ENCODE results near the gene TXNL4A.
A peak's percentile ranks its signal among the peaks of the same experiment; 100 is the strongest.

TXNL4A gene

DNA sequence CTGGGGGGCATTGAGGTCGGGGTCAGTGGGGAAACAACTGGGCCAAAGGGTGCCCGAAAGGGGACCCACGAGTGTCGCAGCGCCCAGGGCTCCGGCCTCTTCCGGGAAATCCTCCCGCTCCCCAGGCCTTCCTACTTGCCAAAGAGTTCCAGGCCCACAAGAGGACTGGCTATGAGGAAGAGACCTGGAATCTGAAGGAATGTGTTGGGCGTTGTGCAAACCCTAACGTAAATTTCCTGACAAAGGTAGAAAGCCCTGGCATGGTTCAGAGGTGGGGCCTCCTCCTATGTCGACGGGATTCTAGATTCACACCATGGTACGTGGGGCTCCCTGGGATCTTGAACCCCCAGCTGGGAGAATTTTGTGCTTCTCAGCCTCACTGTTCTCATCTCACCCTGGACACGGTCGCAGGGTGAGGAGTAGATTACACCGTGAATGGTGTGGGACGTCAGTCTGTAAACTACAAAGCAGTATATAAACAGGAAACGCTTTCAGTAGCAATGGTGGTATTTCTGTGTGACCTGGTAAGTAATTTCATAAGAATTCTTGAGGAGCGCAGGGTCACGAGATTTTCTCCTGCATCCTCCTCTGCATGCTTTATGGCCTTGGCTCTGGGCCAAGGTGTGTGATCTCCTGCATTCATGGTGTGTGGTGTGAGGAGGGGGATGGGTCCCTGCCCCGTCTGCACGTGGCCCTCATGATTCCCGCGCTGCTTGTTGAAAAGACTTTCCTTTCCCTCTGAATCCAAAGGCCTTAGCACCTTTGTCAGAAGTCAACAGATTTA lies 23.1 kb downstream of the TXNL4A start (continued):
- TF ChIP-seq, protein P1, sequence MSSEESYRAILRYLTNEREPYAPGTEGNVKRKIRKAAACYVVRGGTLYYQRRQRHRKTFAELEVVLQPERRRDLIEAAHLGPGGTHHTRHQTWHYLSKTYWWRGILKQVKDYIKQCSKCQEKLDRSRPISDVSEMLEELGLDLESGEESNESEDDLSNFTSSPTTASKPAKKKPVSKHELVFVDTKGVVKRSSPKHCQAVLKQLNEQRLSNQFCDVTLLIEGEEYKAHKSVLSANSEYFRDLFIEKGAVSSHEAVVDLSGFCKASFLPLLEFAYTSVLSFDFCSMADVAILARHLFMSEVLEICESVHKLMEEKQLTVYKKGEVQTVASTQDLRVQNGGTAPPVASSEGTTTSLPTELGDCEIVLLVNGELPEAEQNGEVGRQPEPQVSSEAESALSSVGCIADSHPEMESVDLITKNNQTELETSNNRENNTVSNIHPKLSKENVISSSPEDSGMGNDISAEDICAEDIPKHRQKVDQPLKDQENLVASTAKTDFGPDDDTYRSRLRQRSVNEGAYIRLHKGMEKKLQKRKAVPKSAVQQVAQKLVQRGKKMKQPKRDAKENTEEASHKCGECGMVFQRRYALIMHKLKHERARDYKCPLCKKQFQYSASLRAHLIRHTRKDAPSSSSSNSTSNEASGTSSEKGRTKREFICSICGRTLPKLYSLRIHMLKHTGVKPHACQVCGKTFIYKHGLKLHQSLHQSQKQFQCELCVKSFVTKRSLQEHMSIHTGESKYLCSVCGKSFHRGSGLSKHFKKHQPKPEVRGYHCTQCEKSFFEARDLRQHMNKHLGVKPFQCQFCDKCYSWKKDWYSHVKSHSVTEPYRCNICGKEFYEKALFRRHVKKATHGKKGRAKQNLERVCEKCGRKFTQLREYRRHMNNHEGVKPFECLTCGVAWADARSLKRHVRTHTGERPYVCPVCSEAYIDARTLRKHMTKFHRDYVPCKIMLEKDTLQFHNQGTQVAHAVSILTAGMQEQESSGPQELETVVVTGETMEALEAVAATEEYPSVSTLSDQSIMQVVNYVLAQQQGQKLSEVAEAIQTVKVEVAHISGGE (tag by site-specific recombination; conservative IDR thresholded peaks at IDR 0.05; ENCODE audit: low read depth): peak; percentile 91
- TF ChIP-seq EGR2 (tag by site-specific recombination; IDR thresholded peaks at IDR 0.05; ENCODE audit: low read depth) (peak; percentile 40; the same call in 1 of the 2 replicates), ZXDB (tag by site-specific recombination; IDR thresholded peaks at IDR 0.05) (peak; percentile 73), KLF9 (tag by site-specific recombination; IDR thresholded peaks at IDR 0.05; ENCODE audit: low read depth) (peak; percentile 18; the same call in 1 of the 2 replicates), ZNF626 (tag by site-specific recombination; IDR thresholded peaks at IDR 0.05) (no peak), TRIM28 (IDR thresholded peaks at IDR 0.05; ENCODE audit: borderline replicate concordance, low read length) (peak; percentile 59), ZNF391 (tag by site-specific recombination; IDR thresholded peaks at IDR 0.05; ENCODE audit: borderline replicate concordance, low read depth) (peak; percentile 33; the same call in 1 of the 2 replicates), ZNF140 (tag by site-specific recombination; IDR thresholded peaks at IDR 0.05) (no peak), FEZF1 (tag by site-specific recombination; IDR thresholded peaks at IDR 0.05) (peak; percentile 32), ZNF621 (tag by site-specific recombination; IDR thresholded peaks at IDR 0.05) (no peak), BCL11B (tag by site-specific recombination; IDR thresholded peaks at IDR 0.05; ENCODE audit: low read depth) (peak; percentile 85), OSR2 (tag by site-specific recombination; IDR thresholded peaks at IDR 0.05) (peak; percentile 80), PRDM1 (tag by site-specific recombination; IDR thresholded peaks at IDR 0.05) (peak; percentile 48; the same call in 1 of the 2 replicates), ZFHX2 (tag by site-specific recombination; conservative IDR thresholded peaks at IDR 0.05) (peak; percentile 51), ZNF561 (tag by site-specific recombination; IDR thresholded peaks at IDR 0.05; ENCODE audit: borderline replicate concordance) (peak; percentile 30; the same call in 1 of the 2 replicates), ZIC2 (tag by site-specific recombination; IDR thresholded peaks at IDR 0.05) (peak; percentile 51), KLF1 (tag by site-specific recombination; IDR thresholded peaks at IDR 0.05) (0 out of 2 replicates have a peak, but pooled peaks have one; percentile 26), ZSCAN30 (tag by site-specific recombination; IDR thresholded peaks at IDR 0.05) (peak; percentile 89), ZNF610 (tag by site-specific recombination; IDR thresholded peaks at IDR 0.05; ENCODE audit: borderline replicate concordance) (peak; percentile 83), ZNF558 (tag by site-specific recombination; IDR thresholded peaks at IDR 0.05) (peak; percentile 54; the same call in 1 of the 2 replicates), ZNF202 (tag by site-specific recombination; IDR thresholded peaks at IDR 0.05; ENCODE audit: borderline replicate concordance) (no peak)
- TF ChIP-seq, protein P2, sequence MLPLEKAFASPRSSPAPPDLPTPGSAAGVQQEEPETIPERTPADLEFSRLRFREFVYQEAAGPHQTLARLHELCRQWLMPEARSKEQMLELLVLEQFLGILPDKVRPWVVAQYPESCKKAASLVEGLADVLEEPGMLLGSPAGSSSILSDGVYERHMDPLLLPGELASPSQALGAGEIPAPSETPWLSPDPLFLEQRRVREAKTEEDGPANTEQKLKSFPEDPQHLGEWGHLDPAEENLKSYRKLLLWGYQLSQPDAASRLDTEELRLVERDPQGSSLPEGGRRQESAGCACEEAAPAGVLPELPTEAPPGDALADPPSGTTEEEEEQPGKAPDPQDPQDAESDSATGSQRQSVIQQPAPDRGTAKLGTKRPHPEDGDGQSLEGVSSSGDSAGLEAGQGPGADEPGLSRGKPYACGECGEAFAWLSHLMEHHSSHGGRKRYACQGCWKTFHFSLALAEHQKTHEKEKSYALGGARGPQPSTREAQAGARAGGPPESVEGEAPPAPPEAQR (tag by site-specific recombination; IDR thresholded peaks at IDR 0.05): peak; percentile 16; the same call in 1 of the 2 replicates
- TF ChIP-seq, protein P3, sequence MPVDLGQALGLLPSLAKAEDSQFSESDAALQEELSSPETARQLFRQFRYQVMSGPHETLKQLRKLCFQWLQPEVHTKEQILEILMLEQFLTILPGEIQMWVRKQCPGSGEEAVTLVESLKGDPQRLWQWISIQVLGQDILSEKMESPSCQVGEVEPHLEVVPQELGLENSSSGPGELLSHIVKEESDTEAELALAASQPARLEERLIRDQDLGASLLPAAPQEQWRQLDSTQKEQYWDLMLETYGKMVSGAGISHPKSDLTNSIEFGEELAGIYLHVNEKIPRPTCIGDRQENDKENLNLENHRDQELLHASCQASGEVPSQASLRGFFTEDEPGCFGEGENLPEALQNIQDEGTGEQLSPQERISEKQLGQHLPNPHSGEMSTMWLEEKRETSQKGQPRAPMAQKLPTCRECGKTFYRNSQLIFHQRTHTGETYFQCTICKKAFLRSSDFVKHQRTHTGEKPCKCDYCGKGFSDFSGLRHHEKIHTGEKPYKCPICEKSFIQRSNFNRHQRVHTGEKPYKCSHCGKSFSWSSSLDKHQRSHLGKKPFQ (tag by site-specific recombination; IDR thresholded peaks at IDR 0.05): peak; percentile 98
- TF ChIP-seq, protein P4, sequence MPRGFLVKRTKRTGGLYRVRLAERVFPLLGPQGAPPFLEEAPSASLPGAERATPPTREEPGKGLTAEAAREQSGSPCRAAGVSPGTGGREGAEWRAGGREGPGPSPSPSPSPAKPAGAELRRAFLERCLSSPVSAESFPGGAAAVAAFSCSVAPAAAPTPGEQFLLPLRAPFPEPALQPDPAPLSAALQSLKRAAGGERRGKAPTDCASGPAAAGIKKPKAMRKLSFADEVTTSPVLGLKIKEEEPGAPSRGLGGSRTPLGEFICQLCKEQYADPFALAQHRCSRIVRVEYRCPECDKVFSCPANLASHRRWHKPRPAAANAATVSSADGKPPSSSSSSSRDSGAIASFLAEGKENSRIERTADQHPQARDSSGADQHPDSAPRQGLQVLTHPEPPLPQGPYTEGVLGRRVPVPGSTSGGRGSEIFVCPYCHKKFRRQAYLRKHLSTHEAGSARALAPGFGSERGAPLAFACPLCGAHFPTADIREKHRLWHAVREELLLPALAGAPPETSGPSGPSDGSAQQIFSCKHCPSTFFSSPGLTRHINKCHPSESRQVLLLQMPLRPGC (tag by site-specific recombination; IDR thresholded peaks at IDR 0.05): no peak; the same call in 1 of the 2 replicates
- TF ChIP-seq, protein P5, sequence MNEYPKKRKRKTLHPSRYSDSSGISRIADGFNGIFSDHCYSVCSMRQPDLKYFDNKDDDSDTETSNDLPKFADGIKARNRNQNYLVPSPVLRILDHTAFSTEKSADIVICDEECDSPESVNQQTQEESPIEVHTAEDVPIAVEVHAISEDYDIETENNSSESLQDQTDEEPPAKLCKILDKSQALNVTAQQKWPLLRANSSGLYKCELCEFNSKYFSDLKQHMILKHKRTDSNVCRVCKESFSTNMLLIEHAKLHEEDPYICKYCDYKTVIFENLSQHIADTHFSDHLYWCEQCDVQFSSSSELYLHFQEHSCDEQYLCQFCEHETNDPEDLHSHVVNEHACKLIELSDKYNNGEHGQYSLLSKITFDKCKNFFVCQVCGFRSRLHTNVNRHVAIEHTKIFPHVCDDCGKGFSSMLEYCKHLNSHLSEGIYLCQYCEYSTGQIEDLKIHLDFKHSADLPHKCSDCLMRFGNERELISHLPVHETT (tag by site-specific recombination; IDR thresholded peaks at IDR 0.05): peak; percentile 61; the same call in 1 of the 2 replicates
- TF ChIP-seq, protein P6, sequence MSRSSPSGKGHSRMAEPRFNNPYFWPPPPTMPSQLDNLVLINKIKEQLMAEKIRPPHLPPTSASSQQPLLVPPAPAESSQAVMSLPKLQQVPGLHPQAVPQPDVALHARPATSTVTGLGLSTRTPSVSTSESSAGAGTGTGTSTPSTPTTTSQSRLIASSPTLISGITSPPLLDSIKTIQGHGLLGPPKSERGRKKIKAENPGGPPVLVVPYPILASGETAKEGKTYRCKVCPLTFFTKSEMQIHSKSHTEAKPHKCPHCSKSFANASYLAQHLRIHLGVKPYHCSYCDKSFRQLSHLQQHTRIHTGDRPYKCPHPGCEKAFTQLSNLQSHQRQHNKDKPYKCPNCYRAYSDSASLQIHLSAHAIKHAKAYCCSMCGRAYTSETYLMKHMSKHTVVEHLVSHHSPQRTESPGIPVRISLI (tag by site-specific recombination; IDR thresholded peaks at IDR 0.05): no peak

Measured in HEK293 (cell line).